Neural cell (in vitro differentiated cells): Measurements from ENCODE around the gene LRRC8E. TPM values are rescaled to one million over a fixed set of nuclear protein-coding genes. Genes with fewer than 3 reads are reported as not detected.

Experiments used
- H2AFZ ChIP-seq: fragments of 200-600, 300-800 bp; sonication (generic), shearing (Covaris generic); 2 replicates; pipeline ENCODE4 v1.6.0; 2014; ENCODE audit warnings: low read depth, mild to moderate bottlenecking, antibody characterized with exemption, low read length, moderate library complexity
- H3F3A ChIP-seq: fragments of 200-600 bp; shearing (Covaris generic); 2 replicates; pipeline ENCODE4 v1.6.1; 2016; ENCODE audit warnings: mild to moderate bottlenecking, moderate library complexity, mixed read lengths, antibody characterized with exemption, low read length; ENCODE audit not compliant: insufficient read depth, poor library complexity, severe bottlenecking
- H3K27ac ChIP-seq: fragments of 200-600, 300-800 bp; sonication (generic), shearing (Covaris generic); 2 replicates; pipeline ENCODE4 v1.5.1; 2014; ENCODE audit warnings: mild to moderate bottlenecking, low read length, moderate library complexity
- H3K27me3 ChIP-seq: fragments of 300-800, 200-600 bp; sonication (generic), shearing (Covaris generic); 2 replicates; pipeline ENCODE4 v1.6.0; 2014; ENCODE audit warnings: mild to moderate bottlenecking, low read depth, low read length, moderate library complexity; ENCODE audit not compliant: insufficient read depth
- H3K36me3 ChIP-seq: fragments of 300-800, 200-600 bp; sonication (generic), shearing (Covaris generic); 2 replicates; pipeline ENCODE4 v1.5.1; 2014; ENCODE audit warnings: mild to moderate bottlenecking, antibody characterized with exemption, low read length, moderate library complexity; ENCODE audit not compliant: insufficient read depth
- H3K4me2 ChIP-seq: fragments of 300-800, 200-600 bp; sonication (generic), shearing (Covaris generic); 2 replicates; pipeline ENCODE4 v1.6.0; 2014; ENCODE audit warnings: mild to moderate bottlenecking, low read length
- H3K4me3 ChIP-seq: fragments of 300-800, 200-600 bp; sonication (generic), shearing (Covaris generic); 2 replicates; pipeline ENCODE4 v1.5.1; 2014; ENCODE audit warnings: mild to moderate bottlenecking, low read length, moderate library complexity
- H3K79me2 ChIP-seq: fragments of 200-600 bp; shearing (Covaris generic); replicated peaks from 2 replicates; pipeline ENCODE4 v1.6.0; 2014; ENCODE audit warnings: mild to moderate bottlenecking, low read length, moderate library complexity; ENCODE audit not compliant: insufficient read depth
- H3K9ac ChIP-seq: fragments of 300-800, 200-600 bp; sonication (generic), shearing (Covaris generic); 2 replicates; pipeline ENCODE4 v1.6.1; 2016; ENCODE audit warnings: mild to moderate bottlenecking, low read length, mixed read lengths
- H3K9me2 ChIP-seq: fragments of 200-600 bp; shearing (Covaris generic); 2 replicates; pipeline ENCODE4 v1.6.1; 2016; ENCODE audit warnings: mild to moderate bottlenecking, low read length, mixed read lengths; ENCODE audit not compliant: insufficient read depth
- H3K9me3 ChIP-seq: fragments of 200-600, 300-800 bp; sonication (generic), shearing (Covaris generic); 2 replicates; pipeline ENCODE4 v1.6.1; 2016; ENCODE audit warnings: mild to moderate bottlenecking, mixed run types, low read length, moderate library complexity, mixed read lengths
- H4K20me1 ChIP-seq: fragments of 200-600 bp; shearing (Covaris generic); 2 replicates; pipeline ENCODE4 v1.6.1; 2016; ENCODE audit warnings: mild to moderate bottlenecking, mixed run types; ENCODE audit not compliant: insufficient read depth
- EP300 ChIP-seq: fragments of 450-650 bp; conservative IDR thresholded peaks from 2 replicates; pipeline ENCODE4 v1.6.1; 2014; ENCODE audit warnings: antibody characterized with exemption, mild to moderate bottlenecking, moderate library complexity; ENCODE audit not compliant: poor library complexity, severe bottlenecking
- EZH2 ChIP-seq: fragments of 200-600, 300-800 bp; shearing (Covaris generic), sonication (generic); IDR thresholded peaks from 2 replicates; pipeline ENCODE4 v1.6.1; 2014; ENCODE audit warnings: antibody characterized with exemption, low read length, borderline replicate concordance, mild to moderate bottlenecking; ENCODE audit not compliant: insufficient read depth, poor library complexity, severe bottlenecking
- MXI1 ChIP-seq: fragments of 450-650 bp; conservative IDR thresholded peaks from 2 replicates; pipeline ENCODE4 v1.6.1; 2014; ENCODE audit warnings: antibody characterized with exemption, mild to moderate bottlenecking; ENCODE audit not compliant: poor library complexity, severe bottlenecking
- POLR2AphosphoS5 ChIP-seq: IDR thresholded peaks from 2 replicates; pipeline ENCODE4 v1.6.1; 2012
- RAD21 ChIP-seq: fragments of 450-650 bp; conservative IDR thresholded peaks from 2 replicates; pipeline ENCODE4 v1.6.1; 2014; ENCODE audit warnings: antibody characterized with exemption, mild to moderate bottlenecking, moderate library complexity
- REST ChIP-seq: IDR thresholded peaks from 2 replicates; pipeline ENCODE4 v1.6.1; 2012; ENCODE audit warnings: borderline replicate concordance
- SMC3 ChIP-seq: fragments of 450-650 bp; conservative IDR thresholded peaks from 2 replicates; pipeline ENCODE4 v1.6.1; 2014; ENCODE audit warnings: antibody characterized with exemption, mild to moderate bottlenecking, moderate library complexity; ENCODE audit not compliant: poor library complexity
- TAF1 ChIP-seq: IDR thresholded peaks from 2 replicates; pipeline ENCODE4 v1.6.1; 2012; ENCODE audit warnings: low read depth
- polyA plus RNA-seq: library from polyadenylated mRNA; depleted of rRNA; stranded (reverse); fragments of >200 nt; gene quantifications from 2 replicates; pipeline ENCODE4 v1.2.3, GENCODE V29; 2014
- TF ChIP-seq, protein P1 (sequence below): fragments of 450-650 bp; IDR thresholded peaks from 2 replicates; pipeline ENCODE4 v1.5.1; 2014; ENCODE audit warnings: antibody characterized with exemption, mild to moderate bottlenecking, moderate library complexity; ENCODE audit not compliant: poor library complexity, severe bottlenecking

LRRC8E gene
- polyA plus RNA-seq, 1 donor from 2014 or later, result not detected

DNA sequence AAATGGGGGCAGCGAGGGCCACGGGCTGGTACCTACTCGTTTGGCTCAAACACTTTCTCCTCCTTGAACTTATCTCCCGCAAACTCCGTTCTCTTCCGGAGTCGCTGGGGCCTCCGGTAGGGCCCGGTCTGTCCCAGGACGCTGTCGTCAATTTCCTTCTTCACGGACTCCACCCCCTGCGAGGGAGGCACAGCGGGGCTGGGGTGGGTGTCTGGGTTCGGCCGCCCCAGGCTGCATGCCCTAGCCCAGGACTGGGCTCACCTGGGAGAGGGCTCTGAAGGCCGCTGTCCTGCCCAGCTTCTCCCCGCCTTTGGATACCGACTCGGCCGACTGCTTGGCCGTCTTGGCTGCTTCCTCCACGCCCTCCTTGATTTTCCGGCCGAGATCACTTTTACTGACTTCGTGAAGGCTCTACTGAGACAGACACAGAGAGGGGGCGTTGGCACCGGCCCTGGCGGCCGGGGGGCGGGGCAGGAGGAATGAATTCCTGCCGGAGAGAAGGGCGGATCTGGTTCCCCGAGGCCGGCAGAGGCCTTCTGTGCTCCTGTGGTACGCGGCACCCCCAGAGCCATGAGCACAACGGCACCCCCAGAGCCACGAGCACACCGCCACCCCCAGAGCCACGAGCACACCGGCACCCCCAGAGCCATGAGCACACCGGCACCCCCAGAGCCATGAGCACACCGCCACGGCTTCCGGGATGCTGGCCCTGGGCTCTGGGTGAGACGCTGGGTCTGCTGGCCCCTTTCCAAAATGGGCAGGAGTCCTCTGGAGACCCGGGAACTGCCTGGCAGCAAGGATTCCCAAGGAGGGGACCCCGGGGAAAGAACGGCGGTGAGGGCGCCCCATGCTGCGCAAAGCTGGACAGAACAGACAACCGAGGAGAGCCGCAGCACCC is 45.8 kb downstream of the LRRC8E start:
- Histone ChIP-seq H3K79me2 (no peaks in the 10 kb centered on the region), H3K4me3 (no peak overlapping the region), H3K4me2 (no peak overlapping the region), H3K9ac (no peak overlapping the region), H3K36me3 (no peaks in the 10 kb centered on the region), H3K9me3 (no peaks in the 10 kb centered on the region), H4K20me1 (no peaks in the 10 kb centered on the region), H3K27ac (no peak overlapping the region), H3F3A (no peaks in the 10 kb centered on the region), H3K27me3 (no peaks in the 10 kb centered on the region), H2AFZ (no peak overlapping the region), H3K9me2 (no peaks in the 10 kb centered on the region)
- TF ChIP-seq EP300 (no peak), REST (no peak), EZH2 (no peak), MXI1 (no peak), RAD21 (no peak), TAF1 (no peak), SMC3 (no peak), POLR2AphosphoS5 (no peak)
- TF ChIP-seq, protein P1, sequence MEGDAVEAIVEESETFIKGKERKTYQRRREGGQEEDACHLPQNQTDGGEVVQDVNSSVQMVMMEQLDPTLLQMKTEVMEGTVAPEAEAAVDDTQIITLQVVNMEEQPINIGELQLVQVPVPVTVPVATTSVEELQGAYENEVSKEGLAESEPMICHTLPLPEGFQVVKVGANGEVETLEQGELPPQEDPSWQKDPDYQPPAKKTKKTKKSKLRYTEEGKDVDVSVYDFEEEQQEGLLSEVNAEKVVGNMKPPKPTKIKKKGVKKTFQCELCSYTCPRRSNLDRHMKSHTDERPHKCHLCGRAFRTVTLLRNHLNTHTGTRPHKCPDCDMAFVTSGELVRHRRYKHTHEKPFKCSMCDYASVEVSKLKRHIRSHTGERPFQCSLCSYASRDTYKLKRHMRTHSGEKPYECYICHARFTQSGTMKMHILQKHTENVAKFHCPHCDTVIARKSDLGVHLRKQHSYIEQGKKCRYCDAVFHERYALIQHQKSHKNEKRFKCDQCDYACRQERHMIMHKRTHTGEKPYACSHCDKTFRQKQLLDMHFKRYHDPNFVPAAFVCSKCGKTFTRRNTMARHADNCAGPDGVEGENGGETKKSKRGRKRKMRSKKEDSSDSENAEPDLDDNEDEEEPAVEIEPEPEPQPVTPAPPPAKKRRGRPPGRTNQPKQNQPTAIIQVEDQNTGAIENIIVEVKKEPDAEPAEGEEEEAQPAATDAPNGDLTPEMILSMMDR, result no peak

DNA sequence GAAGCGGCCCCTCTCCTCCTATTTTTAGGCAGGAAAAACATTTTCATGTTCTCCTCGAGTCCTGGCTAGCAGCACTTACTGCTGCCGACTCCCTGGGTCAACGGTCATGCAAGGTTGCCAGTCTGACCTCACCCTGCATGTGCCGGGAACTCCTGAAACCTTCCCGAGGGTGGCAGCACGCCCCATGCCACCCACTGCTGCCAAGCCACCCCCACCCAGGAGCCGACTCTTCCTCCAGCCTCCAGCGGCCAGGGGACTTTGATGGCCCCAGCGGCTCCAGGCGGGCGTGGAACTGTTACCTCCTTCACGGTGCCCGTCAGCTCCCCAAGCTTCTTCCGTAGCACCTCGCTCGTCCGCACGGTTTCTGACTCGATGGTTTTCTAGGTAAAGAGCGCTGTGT is 46.5 kb downstream of the LRRC8E start:
- no peaks in the 10 kb centered on the region for H3K36me3 ChIP-seq
- no peaks in the 10 kb centered on the region for H3K9me3 ChIP-seq
- H2AFZ ChIP-seq, result no peak overlapping the region
- no peak overlapping the region for H3K9ac ChIP-seq
- no peak for TF ChIP-seq POLR2AphosphoS5
- TF ChIP-seq EZH2, result no peak
- TF ChIP-seq REST, result no peak
- TF ChIP-seq MXI1, result no peak
- TF ChIP-seq RAD21, result no peak
- TF ChIP-seq TAF1, result no peak
- no peak overlapping the region for H3K4me2 ChIP-seq
- H4K20me1 ChIP-seq, result no peaks in the 10 kb centered on the region
- H3K27ac ChIP-seq, result no peak overlapping the region
- no peak overlapping the region for H3K4me3 ChIP-seq
- no peaks in the 10 kb centered on the region for H3K9me2 ChIP-seq
- H3F3A ChIP-seq, result no peaks in the 10 kb centered on the region
- no peaks in the 10 kb centered on the region for H3K79me2 ChIP-seq
- H3K27me3 ChIP-seq, result no peaks in the 10 kb centered on the region
